Liver (tissue), 9 donors: ENCODE data around the gene DPP4. TPM values are rescaled to one million over a fixed set of nuclear protein-coding genes. Genes with fewer than 3 reads are reported as not detected.

ENCODE experiments used
- DNase-seq: peaks from one replicate; pipeline ENCODE4 v3.0.0-alpha.2; 2017; ENCODE audit warnings: low spot score
- H3K27ac ChIP-seq, 2 donors: one replicate each; pipeline ENCODE4 v1.7.0; 2013; ENCODE audit warnings: inconsistent platforms in 2 of 2, low read length in 2 of 2, control low read depth in 1 of 2, low read depth in 1 of 2, mild to moderate bottlenecking in 1 of 2
- H3K27me3 ChIP-seq, 4 donors: one replicate each; pipeline versions ENCODE4 v1.6.1 to v1.7.0; 2013; ENCODE audit warnings: low read length in 3 of 4, inconsistent platforms in 1 of 4, mild to moderate bottlenecking in 1 of 4, moderate library complexity in 1 of 4; ENCODE audit not compliant: control insufficient read depth in 4 of 4, insufficient read depth in 4 of 4
- H3K36me3 ChIP-seq, 4 donors: one replicate each; pipeline versions ENCODE4 v1.6.1 to v1.7.0; 2013; ENCODE audit warnings: low read length in 3 of 4, mild to moderate bottlenecking in 3 of 4, low read depth in 1 of 4, moderate library complexity in 1 of 4; ENCODE audit not compliant: control insufficient read depth in 4 of 4, insufficient read depth in 3 of 4
- H3K4me1 ChIP-seq, 4 donors: one replicate each; pipeline versions ENCODE4 v1.6.1 to v1.7.0; 2013; ENCODE audit warnings: low read length in 3 of 4, mild to moderate bottlenecking in 3 of 4, moderate library complexity in 1 of 4; ENCODE audit not compliant: control insufficient read depth in 4 of 4, insufficient read depth in 4 of 4
- H3K4me3 ChIP-seq, 3 donors: one replicate each; pipeline versions ENCODE4 v1.6.1 to v1.7.0; 2013; ENCODE audit warnings: low read length in 3 of 3, control low read depth in 1 of 3, low read depth in 1 of 3, mild to moderate bottlenecking in 1 of 3
- H3K9ac ChIP-seq, 2 donors: one replicate each; pipeline ENCODE4 v1.7.0; 2013; ENCODE audit warnings: low read length in 2 of 2, mild to moderate bottlenecking in 2 of 2, moderate library complexity in 2 of 2, control low read depth in 1 of 2, low read depth in 1 of 2
- H3K9me3 ChIP-seq, 4 donors: one replicate each; pipeline versions ENCODE4 v1.6.1 to v1.7.0; 2013; ENCODE audit warnings: low read length in 3 of 4; ENCODE audit not compliant: control insufficient read depth in 4 of 4
- EGR1 ChIP-seq, 2 donors: IDR thresholded peaks; 2 replicates each; pipeline ENCODE4 v1.6.1; 2016 to 2018; ENCODE audit warnings: antibody characterized with exemption in 2 of 2, low read depth in 2 of 2
- FOXA1 ChIP-seq: IDR thresholded peaks from 2 replicates; pipeline ENCODE4 v1.6.1; 2016; ENCODE audit warnings: antibody characterized with exemption
- FOXA2 ChIP-seq: IDR thresholded peaks from 2 replicates; pipeline ENCODE4 v1.6.1; 2016; ENCODE audit warnings: antibody characterized with exemption
- GABPA ChIP-seq, 2 donors: IDR thresholded peaks in 1 of 2; conservative IDR thresholded peaks in 1 of 2; 2 replicates each; pipeline ENCODE4 v1.6.1; 2016; ENCODE audit warnings: antibody characterized with exemption in 2 of 2, mild to moderate bottlenecking in 1 of 2, moderate library complexity in 1 of 2
- HNF4A ChIP-seq, 2 donors: conservative IDR thresholded peaks; 2 replicates each; pipeline ENCODE4 v1.6.1; 2016; ENCODE audit warnings: antibody characterized with exemption in 2 of 2, mild to moderate bottlenecking in 2 of 2
- JUND ChIP-seq, 2 donors: IDR thresholded peaks; 2 replicates each; pipeline ENCODE4 v1.6.1; 2016; ENCODE audit warnings: antibody characterized with exemption in 2 of 2
- NR2F2 ChIP-seq: IDR thresholded peaks from 2 replicates; pipeline ENCODE4 v1.6.1; 2016; ENCODE audit warnings: antibody characterized with exemption
- RXRA ChIP-seq, 2 donors: IDR thresholded peaks; 2 replicates each; pipeline ENCODE4 v1.6.1; 2017 to 2018; ENCODE audit warnings: antibody characterized with exemption in 2 of 2, mild to moderate bottlenecking in 1 of 2
- SP1 ChIP-seq: IDR thresholded peaks from 2 replicates; pipeline ENCODE4 v1.6.1; 2018; ENCODE audit warnings: antibody characterized with exemption, mild to moderate bottlenecking
- YY1 ChIP-seq: IDR thresholded peaks from 2 replicates; pipeline ENCODE4 v1.6.1; 2016; ENCODE audit warnings: antibody characterized with exemption, mild to moderate bottlenecking
- ZBTB33 ChIP-seq: IDR thresholded peaks from 2 replicates; pipeline ENCODE4 v1.6.1; 2016; ENCODE audit warnings: antibody characterized with exemption
- WGBS: extraction: QIAGEN DNeasy Blood & Tissue Kit; methylation state at CpG from one replicate; pipeline ENCODE4 v1.1.7; 2013; 5-methylcytosine and 5-hydroxymethylcytosine counted together
- polyA plus RNA-seq, 2 donors: library from polyadenylated mRNA; stranded (reverse) in 1 of 2; unstranded in 1 of 2; fragments of 200-250 nt in 1 of 2; fragments of >200 nt in 1 of 2; fragmentation: Nextera tagmentation in 1 of 2; extraction: Ambion mirVana in 1 of 2; gene quantifications; one replicate each; pipeline versions ENCODE4 v1.2.1 to v1.2.3, GENCODE V29; 2013 to 2015
- total RNA-seq, 2 donors: library from RNA; depleted of rRNA; stranded (reverse); fragments of >200 nt; gene quantifications; one replicate each; pipeline ENCODE4 v1.2.3, GENCODE V29; 2014
- TF ChIP-seq, protein P1 (sequence below): IDR thresholded peaks from 2 replicates; pipeline ENCODE4 v1.6.1; 2016; ENCODE audit warnings: antibody characterized with exemption
- TF ChIP-seq, protein P2 (sequence below): IDR thresholded peaks from 2 replicates; pipeline ENCODE4 v1.6.1; 2016; ENCODE audit warnings: antibody characterized with exemption, mild to moderate bottlenecking
- donor health status: healthy.
- donor health status: healthy.
- donor health status: healthy.
- donor health status: healthy.
- donor health status: healthy.

Gene DPP4
- total and polyA plus RNA-seq, 4 donors, result 9.6 to 30.1 (median 13.5) TPM

DNA sequence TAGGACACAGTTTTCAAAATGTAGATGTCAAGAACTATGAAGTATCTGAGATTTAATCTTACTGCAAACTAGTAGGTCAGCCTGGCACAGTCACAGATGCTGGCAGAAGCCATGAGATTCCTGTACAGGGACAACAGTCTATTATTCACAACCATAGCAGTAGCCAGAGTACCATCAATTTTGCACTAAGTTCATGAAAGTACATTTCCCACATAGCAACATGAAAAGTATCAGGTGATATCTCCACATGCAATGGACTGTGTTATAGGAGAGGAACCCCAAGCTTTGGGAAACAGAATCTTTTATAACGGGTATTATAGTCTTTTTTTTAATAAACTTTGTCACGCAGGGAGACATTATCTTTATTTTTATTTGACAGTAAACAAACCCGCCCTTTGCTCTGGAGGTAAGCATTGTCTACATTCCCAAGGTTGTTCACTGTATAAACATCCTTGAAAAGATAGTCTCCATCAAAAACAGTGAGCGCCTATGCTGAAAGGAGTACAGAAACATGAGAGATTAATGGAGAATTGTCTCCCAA, 33.4 kb upstream of the DPP4 start (continued):
- no peak for TF ChIP-seq FOXA2
- TF ChIP-seq JUND (IDR thresholded peaks at IDR 0.05), result no peak
- TF ChIP-seq SP1, result no peak
- TF ChIP-seq YY1, result no peak
- TF ChIP-seq, protein P1, sequence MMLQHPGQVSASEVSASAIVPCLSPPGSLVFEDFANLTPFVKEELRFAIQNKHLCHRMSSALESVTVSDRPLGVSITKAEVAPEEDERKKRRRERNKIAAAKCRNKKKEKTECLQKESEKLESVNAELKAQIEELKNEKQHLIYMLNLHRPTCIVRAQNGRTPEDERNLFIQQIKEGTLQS, result no peak

- no peak overlapping the region for H3K4me3 ChIP-seq
- 93% methylated on average over 1 of the region's 1 CpG for WGBS
- TF ChIP-seq HNF4A (conservative IDR thresholded peaks at IDR 0.05) (no peak), FOXA1 (no peak), RXRA (IDR thresholded peaks at IDR 0.05) (no peak), YY1 (no peak), ZBTB33 (no peak), EGR1 (IDR thresholded peaks at IDR 0.05; ENCODE audit: low read depth in 2 of 2) (no peak)
Observed at GRCh38 chr2:162106746-162107145, 32.7 kb upstream of the DPP4 start.

GRCh38 chr2:162106146-162106551, 32.1 kb upstream of the DPP4 start:
- 82% methylated on average over 3 of the region's 3 CpGs for WGBS
- no peak overlapping the region for H3K9ac ChIP-seq
- H3K36me3 ChIP-seq, result no peaks in the 10 kb centered on the region
- H3K27ac ChIP-seq, result no peak overlapping the region
- TF ChIP-seq EGR1 (IDR thresholded peaks at IDR 0.05; ENCODE audit: low read depth in 2 of 2) (no peak), GABPA (IDR thresholded peaks at IDR 0.05 in 1 of 2, conservative IDR thresholded peaks at IDR 0.05 in 1 of 2) (no peak), FOXA1 (no peak), NR2F2 (no peak)
- TF ChIP-seq, protein P2, sequence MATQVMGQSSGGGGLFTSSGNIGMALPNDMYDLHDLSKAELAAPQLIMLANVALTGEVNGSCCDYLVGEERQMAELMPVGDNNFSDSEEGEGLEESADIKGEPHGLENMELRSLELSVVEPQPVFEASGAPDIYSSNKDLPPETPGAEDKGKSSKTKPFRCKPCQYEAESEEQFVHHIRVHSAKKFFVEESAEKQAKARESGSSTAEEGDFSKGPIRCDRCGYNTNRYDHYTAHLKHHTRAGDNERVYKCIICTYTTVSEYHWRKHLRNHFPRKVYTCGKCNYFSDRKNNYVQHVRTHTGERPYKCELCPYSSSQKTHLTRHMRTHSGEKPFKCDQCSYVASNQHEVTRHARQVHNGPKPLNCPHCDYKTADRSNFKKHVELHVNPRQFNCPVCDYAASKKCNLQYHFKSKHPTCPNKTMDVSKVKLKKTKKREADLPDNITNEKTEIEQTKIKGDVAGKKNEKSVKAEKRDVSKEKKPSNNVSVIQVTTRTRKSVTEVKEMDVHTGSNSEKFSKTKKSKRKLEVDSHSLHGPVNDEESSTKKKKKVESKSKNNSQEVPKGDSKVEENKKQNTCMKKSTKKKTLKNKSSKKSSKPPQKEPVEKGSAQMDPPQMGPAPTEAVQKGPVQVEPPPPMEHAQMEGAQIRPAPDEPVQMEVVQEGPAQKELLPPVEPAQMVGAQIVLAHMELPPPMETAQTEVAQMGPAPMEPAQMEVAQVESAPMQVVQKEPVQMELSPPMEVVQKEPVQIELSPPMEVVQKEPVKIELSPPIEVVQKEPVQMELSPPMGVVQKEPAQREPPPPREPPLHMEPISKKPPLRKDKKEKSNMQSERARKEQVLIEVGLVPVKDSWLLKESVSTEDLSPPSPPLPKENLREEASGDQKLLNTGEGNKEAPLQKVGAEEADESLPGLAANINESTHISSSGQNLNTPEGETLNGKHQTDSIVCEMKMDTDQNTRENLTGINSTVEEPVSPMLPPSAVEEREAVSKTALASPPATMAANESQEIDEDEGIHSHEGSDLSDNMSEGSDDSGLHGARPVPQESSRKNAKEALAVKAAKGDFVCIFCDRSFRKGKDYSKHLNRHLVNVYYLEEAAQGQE, result no peak
- no peaks in the 10 kb centered on the region for H3K9me3 ChIP-seq
- H3K4me3 ChIP-seq, result no peak overlapping the region
- no peaks in the 10 kb centered on the region for H3K27me3 ChIP-seq
- no peaks in the 10 kb centered on the region for H3K4me1 ChIP-seq
- DNase-seq, result no peak

More at GRCh38 chr2:162106746-162107145, 32.7 kb upstream of the DPP4 start:
- H3K4me1 ChIP-seq, result peaks cover 0 to 3% (median 1%) of the 10 kb centered on the region in 4 donors
- no peaks in the 10 kb centered on the region for H3K9me3 ChIP-seq
- no peaks in the 10 kb centered on the region for H3K27me3 ChIP-seq
- no peaks in the 10 kb centered on the region for H3K36me3 ChIP-seq
- no peak overlapping the region for H3K9ac ChIP-seq
- H3K27ac ChIP-seq, result no peak overlapping the region
- DNase-seq, result no peak
